Stimulated activated CD4-positive, alpha-beta T cell treated with anti-CD3 and anti-CD28 coated beads, Interleukin-2, amount 100 ng/mL, for 24 hours (primary cell): ENCODE results near the gene ANTXRL.
"Not testable (repeated sequence)": the region's sequence is repeated elsewhere in the genome, so short reads cannot be mapped to it uniquely, and the experiment has no call there.

ENCODE experiments used
- DNase-seq, 2 donors: peaks; one replicate each; pipeline ENCODE4 v3.0.0-alpha.2; 2020

The ANTXRL gene

DNA sequence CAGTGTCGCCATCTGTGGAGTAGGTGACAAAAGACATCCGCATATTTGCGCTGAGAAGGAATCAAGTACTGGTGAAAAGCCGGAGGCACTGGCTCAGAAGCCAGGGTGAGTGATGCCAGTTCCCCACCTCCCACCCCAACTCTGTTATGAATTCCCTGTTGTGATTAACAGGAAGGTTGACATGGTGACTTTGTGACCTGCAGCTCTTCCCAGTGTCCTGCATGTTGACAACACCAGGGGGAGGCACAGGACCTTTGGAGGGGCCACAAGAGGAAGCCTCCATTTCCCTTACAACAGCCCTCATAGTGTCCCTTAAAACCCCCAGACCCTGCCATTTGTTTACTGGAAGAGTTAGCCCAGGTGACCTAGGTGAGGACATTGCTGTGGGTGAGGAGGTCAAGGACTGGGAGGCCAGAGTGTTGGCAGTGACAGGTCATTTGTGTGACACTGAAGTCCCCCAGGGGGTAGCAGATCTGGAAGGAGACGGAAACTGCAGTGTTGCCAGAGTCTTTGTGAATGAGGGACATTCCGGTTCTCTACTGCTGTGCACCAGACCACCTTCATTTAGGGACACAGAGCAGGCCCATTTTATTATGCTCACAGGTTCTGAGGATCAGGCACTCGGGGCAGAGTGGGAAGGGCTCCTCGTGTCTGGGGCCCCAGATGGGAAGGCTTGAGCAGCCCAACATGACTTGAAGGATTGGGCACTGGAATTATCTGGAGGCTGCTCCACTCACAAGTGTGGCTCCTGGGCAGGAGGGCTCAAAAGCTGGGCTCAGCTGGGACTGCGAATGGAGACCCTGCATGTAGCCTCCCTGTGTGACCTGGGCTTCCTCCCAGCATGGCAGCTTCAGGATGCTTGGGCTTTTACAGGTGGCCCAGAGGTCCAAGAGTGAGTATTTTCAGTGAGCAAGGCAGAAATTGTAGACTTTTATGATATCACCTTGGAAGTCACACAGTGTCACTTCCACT, 13.0 kb upstream of the ANTXRL start:
- DNase-seq = peak in 1 of 2 donors; percentile 16

DNA sequence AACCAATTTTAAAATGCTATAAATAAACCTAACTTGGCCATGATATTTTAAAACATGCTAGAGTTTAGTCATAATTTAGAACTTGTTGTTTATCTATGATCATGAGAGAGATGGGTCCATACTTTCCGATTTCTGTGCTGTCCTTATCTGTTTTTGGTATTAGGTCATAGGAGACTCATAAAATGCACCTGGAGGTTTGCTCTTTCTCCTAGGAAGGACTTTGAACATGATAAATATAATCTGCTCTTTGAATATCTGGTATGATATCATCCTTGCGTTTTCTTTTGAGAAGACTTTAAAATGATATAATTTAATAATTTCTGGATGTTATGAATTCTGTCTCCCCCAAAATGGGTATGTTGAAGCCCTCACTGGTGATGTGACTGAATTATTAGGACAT, 9.0 kb upstream of the ANTXRL start:
- DNase-seq = no peak

DNA sequence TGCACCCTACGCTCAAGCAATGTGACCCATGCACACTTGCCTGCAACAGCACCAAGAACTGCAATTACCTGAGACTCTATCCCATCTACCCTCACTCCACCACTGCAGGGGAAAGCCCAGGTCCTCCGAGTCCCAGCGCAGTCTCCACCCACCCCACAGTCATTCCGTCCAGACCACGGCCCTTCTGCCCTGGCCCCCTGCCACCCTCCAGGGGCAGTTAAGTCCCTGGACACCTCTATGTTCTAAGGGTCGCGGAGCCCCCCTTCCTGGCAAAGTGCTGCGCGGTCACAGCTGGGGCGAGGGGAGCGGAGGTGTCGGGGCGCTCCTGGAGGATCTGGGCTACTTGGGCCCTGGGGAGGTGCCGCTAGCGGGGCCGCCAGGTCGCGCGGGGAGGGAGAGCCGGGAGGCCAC, 4.4 kb upstream of the ANTXRL start:
- not testable (repeated sequence) for DNase-seq

DNA sequence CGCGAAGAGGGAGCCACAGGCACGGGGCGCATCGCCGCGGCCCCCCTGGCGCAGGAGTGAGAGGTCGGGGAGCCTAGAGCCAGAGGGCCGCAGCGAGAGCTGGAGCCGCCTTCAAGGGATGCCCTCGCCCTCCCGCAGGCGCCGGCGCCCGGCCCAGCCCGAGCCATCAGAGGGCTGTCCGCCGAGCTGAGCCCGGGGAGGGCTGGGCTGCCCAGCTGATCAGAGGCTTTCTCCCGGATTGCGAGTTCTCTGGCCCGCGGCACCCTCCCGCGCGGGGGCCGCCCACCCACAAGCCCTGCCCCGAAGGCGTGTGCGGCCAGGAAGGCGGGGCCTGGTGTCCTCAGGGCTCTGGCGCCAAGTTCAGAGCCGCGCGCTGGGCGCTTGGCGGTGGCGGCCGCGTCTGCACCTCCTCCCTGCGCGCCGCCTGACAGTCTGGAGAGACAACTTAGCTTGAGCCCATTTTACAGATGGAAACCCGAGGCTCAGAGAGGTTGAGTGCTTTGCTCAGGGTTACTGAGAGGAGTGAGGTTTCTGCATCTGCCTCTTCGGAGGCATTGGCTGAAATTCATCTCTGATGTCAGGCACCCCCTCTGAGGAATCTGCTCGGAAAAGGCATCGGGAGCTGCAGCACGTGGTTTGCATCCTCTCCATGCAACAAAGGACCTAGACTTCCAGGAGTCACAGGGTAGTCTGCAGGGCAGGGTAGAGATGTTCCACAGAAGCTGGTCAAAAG, 3.8 kb upstream of the ANTXRL start:
- DNase-seq = peak; percentile 67 to 78

DNA sequence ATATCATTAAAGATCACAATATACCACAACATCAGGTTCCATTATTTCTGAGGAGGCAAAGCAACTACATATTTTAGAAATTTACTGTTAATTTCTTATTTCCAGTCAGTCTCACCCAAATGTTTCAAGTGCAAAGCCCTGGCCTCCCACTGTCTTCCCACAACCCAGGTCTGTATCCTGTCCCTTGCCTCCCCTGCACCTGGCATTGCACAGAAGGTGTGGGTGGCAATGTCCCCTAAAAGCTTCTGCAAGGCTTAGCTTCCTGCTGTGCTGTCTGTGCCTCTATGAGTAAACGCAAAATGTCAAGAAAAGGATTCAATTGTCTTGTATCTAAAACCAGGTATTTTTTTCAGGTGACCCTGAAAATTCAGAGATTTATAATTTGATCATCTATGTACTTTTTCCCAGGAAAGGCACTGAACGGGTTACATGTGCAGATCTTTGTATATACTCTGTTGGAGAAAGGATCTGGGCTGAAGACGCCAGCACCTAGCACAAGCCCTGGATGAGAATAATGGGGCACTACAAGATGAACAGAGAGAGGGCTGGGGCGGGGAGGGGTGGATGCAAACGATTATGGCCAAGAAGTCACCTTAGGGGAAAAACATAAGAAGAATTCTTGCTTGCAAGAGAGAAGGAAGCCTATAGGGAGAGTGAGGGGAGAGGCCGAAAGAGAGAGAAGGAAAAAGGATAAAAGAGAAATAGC, 3.1 kb upstream of the ANTXRL start:
- DNase-seq = peak in 1 of 2 donors; percentile 17

DNA sequence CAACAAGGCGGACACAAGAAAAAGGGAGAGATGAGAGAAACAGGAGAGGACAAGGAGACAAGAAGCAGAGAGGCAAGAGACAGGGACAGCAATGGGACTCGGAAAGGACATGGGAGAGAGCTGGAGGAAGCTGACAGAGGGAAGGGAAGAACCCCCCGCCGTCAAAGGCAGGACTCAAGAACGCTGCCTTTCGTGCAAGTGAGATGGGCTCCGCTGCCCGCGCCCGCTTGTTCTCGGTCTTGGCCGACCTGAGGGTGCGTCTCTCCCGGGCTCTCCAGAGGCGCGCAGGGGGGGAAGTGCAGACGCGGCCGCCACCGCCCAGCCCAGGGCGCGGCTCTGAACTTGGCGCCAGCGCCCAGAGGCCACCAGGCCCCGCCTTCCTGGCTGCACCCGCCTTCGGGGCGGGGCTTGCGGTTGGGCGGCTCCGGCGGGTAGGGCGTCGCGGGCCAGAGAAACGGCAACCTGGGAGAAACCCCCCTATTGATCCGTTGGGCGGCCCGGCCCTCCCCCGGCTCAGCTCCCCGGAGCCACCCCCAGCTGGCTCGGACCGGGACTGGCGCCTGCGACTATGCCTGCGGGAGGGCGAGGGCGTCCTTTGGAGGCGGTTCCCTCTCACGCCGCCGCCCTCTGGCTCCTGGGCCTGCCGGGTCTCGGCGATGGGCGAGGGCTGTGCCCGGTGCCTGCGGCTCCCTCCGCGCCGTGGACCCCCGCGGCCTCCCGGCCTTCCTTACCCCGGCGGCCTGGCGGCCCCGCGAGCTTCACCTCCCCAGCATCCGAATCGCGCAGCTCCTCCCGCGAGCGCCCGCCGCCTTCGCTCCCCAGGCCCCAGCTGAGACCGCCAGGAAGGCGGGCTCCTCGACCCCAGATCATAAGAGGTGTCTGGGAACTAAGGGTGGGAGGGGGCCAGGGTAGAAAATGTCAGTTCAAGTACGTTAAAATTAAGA, 2.2 kb upstream of the ANTXRL start:
- DNase-seq = peak; percentile 84 to 86

DNA sequence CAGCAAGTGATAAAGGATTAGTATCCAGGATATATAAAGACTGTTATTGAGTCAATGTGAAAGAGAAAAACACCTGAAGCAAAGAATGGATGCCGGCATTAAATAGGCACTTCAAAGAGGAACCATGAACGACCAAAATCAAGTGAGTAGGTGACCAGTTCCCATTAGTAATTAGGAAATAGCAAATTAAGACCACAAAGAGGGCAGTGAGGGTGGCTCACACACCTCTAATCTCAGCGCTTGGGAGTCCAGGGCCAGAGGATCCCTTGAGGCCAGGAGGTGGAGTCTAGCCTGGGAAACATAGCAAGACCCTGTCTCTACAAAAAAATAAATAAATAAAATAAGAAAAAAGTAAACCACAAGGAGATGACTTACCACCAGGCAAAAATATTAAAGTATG, 1.5 kb upstream of the ANTXRL start:
- no peak for DNase-seq

DNA sequence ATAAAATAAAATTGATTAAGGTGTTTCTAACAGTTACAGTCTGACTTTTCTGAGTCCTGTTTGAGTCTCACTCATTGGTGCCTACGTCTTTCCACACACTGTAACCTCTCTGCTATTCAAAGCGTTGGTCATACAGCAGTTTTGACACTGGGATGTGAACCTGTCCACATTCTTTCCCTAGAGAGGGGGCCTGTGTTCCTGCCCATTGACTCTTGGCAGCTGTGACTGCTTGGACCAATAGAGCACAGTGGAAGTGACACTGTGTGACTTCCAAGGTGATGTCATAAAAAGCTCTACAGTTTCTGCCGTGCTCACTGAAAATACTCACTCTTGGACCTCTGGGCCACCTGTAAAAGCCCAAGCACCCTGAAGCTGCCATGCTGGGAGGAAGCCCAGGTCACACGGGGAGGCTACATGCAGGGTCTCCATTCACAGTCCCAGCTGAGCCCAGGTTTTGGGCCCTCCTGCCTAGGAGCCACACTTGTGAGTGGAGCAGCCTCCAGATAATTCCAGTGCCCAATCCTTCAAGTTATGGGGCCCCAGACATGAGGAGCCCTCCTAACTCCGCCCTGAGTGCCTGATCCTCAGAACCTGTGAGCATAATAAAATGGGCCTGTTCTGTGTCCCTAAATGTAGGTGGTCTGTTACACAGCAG, 704 bp upstream of the ANTXRL start:
- no peak for DNase-seq

DNA sequence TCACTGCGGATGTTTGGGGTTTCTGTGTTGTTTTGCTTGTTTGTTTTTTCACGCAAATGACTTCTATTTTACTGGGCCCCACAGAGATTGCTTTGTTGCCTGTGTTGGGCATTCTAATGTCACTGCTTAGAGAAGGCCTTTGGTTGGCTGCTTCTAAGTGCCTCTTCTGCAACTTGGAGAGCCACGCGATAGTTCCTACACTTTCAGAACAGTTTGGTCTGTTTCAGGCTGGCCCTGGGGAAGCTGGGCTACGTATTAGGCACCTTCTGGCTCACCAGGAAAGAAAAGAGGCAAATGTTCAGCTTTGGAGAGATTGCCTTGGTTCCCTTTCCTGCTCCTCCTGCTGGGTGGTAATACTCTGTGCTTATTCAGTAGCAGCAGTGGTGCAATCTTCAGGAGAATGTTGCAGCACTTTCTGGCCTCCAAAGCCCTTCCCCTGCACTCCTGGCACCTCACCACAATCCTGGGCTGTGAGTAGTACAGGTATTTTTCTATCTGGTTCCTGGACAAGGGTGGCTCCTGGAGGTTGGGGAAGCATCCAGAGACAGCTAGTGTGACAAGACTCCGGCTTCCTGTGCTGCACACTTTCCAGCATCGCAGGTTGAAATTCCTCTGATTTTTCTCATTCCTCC, 1.2 kb downstream of the ANTXRL start:
- no peak for DNase-seq

DNA sequence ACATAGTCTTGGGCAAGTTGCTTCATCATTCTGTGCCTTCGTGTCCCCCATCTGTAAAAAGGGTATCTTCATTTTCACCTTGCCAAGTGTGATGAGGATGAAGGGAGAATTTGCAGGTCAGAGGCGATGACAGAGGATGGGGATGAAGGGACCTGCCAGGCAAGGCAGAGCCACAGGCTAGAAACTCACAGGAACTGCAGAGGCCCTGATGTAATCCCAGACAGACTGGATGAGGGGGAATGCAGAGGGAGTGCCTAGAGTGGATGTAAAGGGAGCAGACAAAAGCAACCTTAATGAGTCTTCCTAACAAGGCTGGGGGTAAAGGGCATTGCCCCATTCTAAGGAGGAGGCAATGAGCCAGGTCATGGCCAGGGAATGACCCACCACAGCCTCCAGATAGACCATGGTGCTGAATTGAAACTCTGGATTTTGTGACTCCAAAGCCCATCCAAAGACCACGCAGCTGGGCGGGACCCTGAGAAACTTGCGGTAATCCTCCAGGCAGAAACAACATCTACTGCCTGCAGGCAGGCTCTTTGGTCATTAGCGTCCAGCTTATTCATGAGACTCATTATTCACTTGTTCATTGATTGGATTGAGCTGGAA, 1.9 kb downstream of the ANTXRL start:
- DNase-seq = no peak

DNA sequence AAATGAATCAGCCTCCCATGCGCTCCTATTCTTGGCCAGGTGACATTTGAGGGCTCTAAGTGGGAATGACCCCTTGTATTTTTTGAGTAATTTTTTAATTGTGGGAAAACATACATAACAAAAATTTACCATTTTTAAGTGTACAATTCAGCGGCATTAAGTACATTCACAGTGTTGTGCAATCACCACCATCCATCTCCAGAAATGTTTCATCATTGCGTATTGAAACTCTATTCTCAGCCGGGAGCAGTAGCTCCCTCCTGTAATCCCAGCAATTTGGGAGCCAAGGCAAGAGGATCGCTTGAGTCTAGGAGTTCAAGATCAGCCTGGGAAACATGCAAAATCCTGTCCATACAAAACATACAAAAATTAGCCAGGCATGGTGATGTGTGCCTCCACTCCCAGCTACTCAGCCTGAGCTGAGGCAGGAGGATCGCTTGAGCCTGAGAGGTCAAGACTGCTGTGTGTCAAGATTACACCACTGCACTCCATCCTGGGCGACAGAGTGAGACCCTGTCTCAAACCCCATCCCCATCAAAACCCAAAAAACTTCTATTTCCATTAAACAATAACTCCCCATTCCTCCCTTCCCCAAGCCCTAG, 2.5 kb downstream of the ANTXRL start:
- DNase-seq = no peak

DNA sequence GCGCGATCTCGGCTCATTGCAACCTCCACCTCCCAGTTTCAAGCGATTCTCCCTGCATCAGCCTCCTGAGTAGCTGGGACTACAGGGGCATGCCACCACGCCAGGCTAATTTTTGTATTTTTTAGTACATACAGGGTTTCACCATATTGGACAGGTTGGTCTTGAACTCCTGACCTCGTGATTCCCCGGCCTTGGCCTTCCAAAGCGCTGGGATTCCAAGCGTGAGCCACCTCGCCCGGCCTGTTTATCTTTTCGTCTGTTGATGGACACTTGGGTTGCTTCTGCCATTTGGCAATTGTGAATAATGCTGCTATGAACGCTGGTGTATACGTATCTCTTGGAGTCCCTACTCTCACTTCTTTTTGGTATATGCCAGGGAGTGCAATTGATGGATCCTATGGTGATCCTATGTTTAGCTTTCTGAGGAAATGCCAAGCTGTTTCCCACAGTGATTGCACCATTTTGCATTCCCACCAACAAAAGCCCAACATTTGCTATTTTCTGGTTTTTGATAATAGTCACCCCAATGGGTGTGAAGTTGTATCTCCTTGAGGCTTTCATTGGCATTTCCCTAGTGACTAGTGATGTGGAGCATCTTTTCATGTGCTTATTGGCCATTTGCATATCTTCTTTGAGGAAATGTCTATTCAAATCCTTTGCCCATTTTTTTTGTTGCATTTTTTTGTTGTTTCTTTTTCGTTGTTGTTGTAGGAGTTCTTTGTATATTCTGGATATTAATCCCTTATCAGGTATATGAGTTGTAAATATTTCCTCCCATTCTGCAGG, 3.5 kb downstream of the ANTXRL start:
- DNase-seq = no peak

DNA sequence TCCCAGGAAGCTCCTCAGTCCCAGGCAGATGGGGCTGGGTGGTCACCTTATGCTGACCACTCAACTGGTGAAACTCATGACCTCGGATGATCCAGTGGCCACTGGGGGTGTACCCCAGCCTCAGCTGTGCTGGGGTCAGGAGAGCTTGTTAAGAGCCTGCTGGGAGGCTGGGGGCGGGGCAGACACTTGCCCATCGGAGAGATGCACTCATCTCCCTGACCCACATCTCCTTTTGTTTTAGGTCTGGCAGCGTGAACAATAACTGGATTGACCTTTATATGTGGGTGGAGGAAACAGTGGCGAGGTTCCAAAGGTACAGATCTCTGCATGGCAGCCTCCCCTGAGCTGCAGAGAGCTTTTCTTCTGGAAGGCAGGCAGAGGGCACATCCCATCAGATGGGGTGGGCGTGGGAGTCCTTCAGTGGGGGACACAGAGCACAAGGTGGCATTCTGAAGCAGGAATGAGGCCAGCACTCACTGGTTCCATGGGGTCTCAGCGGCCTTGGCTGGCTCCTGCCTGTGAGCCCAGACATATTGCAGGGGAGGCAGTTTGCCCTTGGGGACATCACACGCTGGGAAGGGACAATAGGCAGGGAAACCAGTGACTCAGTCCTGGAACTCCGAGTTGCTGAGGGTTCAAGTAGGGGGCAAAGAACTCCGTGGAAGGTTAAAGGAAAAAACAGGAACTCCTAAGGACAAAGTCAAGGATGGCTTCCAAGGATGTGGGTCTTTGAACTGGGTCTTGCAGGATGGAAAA, 5.2 kb downstream of the ANTXRL start:
- DNase-seq = no peak

DNA sequence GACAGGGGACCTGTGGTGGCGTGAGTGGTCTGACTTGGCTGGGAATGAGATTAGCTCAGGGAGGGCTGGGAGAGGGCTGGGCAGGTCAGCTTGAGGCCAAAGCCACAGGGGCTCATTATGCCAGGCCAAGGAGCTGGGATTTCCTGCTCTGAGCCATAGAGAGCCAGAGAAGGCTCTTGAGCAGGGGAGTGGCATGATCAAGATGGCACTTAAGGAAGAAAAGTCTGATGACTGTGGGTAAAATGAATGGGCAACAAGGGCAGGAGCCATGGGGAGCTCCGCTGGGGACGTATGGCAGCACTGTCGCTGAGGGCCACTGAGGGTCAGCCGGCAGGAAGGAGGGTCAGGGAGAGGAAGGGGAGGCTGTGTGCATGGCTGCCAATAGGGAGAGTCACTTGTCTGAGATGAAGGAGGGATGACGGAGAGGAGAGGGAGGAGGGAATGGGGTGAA, 5.8 kb downstream of the ANTXRL start:
- DNase-seq = no peak

DNA sequence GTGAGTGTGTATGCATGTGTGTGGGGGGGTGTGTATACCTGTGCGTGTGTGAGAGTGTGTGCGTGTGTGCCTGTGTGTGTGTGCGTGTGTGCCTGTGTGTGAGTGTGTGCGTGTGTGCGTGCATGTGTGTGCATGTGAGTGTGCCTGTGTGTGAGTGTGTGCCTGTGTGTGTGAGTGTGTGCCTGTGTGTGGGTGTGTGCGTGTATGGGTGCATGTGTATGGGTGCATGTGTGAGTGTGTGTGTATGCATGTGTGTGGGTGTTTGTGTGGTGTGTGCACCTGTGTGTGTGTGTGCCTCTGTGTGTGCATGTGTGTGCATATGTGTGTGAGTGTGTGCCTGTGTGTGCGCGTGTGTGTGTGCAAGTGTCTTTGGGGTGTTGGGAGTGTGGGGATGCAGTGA, 6.4 kb downstream of the ANTXRL start:
- no peak for DNase-seq

DNA sequence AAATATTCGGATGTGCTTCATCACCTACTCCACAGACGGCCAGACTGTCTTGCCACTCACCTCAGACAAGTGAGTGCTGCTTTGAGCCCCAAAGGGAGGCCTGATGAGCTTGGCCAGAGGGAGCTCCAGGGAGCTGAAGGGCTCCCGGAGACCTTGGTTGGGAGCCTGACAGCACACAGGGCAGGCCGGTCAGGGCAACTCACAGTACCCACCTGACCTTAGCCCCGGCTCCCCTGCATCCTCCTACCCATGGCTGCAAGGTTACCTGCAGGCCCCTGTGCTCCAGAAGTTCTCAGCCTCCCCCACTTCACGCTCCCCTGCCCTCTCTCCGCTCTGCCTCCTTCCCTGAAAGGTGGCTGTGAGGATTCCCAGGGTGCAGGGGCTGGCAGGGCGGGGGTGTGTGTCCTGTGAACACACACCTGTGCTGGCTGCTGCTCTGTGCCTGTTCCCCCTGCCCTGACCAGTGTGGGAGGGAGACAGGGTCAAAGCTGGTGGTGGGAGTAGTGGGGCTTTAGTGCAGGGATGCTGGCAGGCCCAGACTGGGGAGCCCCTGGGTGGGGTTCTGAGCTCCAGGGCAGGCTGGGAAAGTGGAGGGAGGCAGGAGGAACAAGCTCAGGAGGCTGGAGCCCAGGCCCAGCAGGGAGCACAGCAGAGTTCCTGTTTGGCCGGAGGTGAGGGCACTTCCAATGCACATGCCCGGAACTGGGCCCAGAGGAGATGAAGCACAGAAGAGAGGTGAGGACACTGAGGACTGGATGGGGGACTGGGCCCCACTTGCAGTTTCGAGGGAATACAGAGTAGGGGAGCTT, 7.2 kb downstream of the ANTXRL start:
- no peak for DNase-seq

DNA sequence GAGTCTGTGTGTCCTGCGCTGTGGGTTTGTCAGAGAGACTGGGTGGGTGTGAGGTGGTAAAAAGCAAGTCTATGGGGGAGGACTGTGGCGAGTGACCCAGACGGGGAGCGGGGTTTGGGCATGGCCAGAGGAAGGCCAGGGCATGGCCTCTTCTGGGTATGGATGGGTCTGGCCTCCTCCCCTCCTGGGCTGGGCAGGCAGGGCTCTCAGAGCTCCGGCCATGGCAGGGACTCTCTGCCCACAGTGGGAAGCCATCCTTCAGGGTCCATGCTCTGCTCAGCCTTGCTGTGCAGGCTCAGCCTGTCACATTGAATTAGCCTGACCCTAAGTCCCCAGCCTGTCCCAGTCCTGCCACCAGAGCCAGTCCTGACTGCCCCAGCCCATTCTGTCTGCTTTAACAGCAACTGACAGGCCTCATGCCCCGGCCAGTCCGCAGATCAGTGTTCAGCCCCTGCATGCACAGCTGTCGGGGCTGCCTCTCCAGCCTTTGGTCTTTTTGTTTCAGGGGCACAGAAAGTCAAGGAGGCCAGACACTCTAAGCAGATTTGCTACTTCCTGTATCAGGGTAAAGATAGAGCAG, 7.9 kb downstream of the ANTXRL start:
- DNase-seq = no peak
